Muscle of back (tissue), 11 donors: ENCODE data around the gene RBCK1. TPM values are rescaled to one million over a fixed set of nuclear protein-coding genes. Genes with fewer than 3 reads are reported as not detected.

Experiments used
- DNase-seq, 3 donors: peaks; one replicate each; pipeline versions ENCODE4 v3.0.0 to v3.0.0-alpha.2; 2013
- polyA plus RNA-seq, 10 donors: library from polyadenylated mRNA; unstranded; fragments of 120-200 nt; gene quantifications; one replicate each; pipeline ENCODE4 v1.2.1, GENCODE V29; 2013; ENCODE audit not compliant: insufficient read length in 10 of 10

The RBCK1 gene
- polyA plus RNA-seq, 10 donors: 38.9 to 72.6 (median 50.2) TPM

DNA sequence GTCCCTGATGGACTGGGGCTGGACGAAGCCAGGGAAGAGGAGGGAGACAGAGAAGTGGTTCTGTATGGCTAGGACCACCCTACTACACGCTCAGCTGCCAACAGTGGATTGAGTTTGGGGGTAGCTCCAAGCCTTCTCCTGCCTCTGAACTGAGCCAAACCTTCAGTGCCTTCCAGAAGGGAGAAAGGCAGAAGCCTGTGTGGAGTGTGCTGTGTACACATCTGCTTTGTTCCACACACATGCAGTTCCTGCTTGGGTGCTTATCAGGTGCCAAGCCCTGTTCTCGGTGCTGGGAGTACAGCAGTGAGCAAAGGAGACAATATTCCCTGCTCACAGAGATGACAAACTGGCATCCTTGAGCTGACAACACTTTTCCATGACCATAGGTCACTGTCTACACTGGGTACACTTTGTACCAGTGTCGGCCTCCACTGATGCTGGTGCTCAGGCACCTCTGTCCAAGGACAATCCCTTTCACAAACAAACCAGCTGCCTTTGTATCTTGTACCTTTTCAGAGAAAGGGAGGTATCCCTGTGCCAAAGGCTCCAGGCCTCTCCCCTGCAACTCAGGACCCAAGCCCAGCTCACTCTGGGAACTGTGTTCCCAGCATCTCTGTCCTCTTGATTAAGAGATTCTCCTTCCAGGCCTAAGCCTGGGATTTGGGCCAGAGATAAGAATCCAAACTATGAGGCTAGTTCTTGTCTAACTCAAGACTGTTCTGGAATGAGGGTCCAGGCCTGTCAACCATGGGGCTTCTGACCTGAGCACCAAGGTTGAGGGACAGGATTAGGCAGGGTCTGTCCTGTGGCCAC is 11.3 kb upstream of the RBCK1 start:
- no peak for DNase-seq

DNA sequence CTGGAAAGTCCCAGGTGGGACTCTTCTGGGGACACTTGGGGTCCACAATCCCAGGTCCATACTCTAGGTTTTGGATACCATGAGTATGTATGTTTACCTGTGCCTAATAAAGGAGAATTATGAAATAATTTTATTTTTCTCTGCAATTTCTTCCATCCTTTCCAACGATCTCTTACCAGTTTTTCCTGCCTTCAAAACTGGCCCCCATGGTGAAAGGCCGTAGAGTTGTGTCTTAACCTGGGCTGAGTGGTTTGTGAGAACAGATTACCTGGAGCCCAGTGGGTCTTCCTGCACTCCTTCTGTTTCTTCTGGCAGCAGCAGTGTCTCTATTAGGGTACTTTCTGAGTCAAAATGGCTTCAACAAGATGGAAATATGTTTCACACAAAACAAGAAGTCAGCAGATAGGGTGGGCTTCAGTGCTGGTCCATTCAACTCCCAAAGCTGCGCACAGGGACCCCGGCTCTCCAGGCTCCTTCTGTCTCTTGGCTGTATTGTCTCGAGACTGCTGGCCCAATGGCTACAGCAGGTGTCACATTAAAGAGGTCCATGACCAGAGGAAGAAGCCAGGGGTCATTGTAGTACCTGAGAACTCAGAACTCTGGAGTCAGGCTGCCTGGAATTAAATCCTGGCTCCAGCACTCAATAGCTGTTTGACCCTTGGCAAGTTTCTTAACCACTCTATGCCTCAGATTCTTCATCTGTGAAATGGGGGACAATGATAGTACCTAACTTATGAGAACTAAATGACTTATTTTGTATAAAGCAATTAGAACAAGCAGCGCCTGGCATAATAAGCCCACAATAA is 10.5 kb upstream of the RBCK1 start:
- DNase-seq: no peak

DNA sequence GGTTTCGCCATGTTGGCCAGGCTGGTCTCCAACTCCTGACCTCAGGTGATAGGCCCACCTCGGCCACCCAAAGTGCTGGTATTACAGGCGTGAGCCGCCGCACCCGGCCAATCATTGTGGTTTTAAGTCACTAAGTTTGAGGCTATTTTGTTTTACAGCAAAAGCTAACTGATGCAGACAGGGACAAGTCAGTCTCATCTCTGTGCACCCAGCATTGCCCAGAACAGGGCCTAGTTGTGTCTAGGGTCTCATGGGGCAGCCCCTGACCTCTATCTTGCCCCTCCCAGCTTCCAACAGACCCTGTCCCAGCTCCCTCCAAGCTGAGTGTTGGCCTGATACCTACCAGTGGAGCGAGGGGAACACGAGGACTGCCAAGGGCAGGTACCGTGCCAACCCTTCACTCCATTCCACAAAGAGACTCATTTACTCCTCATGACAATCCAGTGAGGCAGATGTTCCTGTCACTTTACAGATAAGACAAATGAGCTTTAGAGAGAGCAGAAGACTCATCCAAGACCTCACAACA is 8.9 kb upstream of the RBCK1 start:
- DNase-seq: no peak

DNA sequence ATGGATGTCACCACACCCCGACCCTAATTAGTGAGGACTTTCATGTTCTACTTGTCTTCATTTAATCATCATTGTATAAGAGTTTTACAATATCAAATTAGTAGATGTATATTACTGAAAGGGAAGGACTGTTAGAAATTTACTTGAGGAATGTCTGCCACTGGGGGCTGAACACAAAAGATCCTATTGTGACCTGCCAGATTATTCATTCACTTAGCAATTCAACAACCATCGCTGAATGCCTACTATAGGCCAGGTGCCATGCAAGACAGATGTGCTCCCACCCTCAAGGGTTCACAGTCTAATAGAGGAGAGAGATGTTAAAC is 8.0 kb upstream of the RBCK1 start:
- DNase-seq: no peak

DNA sequence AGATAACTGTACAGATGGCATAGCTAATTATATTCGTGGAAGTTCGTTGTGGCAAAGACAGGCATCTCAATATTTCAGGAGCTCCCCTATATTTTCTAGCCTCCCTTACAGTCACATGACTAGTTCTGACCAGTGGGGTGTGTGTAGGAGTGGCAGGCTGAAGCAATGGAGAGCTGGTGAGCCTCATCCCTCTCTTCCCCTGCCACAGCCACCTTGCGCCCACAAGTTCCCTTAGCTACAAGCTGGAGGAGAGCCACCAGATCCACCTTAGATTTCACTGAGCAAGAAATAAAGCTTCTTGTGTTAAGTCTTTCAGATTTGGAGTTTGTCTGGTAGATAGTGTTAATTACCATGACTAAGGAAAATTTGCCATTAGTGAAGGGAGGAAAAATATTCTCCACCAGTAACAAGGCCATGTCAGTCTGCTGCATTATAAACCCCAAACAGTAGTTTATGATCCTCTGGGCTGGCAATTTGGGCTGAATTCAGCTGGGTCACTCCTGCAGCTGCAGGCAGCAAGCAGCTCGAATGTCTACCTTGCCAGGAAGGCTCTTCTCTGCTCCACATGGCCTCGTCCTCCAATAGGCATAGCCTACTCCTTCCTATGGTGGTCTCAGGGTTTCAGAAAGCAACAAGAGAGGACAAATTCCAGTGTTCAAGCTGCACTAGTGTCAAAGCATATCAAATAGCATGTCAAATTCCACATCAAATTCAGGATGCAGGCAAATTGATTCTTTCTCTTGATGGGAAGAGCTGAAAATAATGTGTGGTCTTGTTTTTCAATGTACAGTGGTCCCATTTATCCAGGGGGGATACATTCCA is 7.4 kb upstream of the RBCK1 start:
- DNase-seq: no peak

DNA sequence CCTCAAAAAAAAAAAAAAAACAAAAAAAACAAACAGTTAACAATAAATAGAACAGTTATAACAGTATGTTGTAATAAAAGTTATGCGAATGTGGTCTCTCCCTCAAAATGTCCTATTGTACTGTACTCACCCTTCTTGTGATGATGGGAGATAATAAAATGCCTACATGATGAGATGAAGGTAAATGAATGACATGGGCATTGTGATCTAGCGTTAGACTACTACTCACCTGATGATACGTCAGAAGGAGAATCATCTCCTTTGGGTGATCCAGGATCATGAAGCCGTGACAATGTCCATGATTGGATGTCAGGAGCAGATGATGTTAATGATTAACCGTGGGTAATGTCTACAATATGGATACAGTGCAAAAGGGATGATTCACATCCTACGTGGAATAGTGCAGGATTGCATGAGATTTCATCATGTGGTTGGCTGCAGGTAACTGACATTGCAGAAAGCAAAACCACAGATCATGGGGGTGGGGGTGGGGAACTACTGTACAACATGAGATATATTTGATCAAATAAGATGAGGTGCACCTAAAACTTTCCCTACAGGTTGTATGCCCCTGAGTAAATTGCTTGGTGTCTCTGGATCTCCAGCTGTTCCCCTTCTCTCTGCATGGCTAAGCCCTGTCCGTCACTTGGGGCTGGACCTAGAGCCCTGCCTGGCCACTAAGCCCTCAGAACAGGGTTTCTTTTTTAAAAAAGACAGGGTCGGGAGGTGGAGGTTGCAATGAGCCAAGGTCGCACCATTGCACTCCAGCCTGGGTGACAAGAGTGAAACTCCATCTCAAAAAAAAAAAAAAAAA is 6.2 kb upstream of the RBCK1 start:
- peak in 1 of 3 donors; percentile 67 for DNase-seq

DNA sequence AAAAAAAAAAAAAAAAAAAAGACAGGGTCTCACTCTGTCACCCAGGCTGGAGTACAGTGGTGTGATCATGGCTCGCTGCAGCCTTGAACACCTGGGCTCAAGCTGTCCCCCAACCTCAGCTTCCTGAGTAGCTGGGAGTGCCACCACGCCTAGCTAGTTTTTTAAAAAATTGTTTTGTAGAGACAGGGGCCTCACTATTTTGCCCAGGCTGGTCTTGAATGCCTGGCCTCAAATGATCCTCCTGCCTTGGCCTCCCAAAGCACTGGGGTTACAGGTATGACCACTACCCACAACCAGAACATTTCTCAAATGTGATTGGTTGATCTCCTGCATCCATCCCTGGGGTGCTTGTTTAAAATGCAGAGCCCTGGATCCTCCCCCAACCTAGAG is 5.6 kb upstream of the RBCK1 start:
- no peak for DNase-seq

DNA sequence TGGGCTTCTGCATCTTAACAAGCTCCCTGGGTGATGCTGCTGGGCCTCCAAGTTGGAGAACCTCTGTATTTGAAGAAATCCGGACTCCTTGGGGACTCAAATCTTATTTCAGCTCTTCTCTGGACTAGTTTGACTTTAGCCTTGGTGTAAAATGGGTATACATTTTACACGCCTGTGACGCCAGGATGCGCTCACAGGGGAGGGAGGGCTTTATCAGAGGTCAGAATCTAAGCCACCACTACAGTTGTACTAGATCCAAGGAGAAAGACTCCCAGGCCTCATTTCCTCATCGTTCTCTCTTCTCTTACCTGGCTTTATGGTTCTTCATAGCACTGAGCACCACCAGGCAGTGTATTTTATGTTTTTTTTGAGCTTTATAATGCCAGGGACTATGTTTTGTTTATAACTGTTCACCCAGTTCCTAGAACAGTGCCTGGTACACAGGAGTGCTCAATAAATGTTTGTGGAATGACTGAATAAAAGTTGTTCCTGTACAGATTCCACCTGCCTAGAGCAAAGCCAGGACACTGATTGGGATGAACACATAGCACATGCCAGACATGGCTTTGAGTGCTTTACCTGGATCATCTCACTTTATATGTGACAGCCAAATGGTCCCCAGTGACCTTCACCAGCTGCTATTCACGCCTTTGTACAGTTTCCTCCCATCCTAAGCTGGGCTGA is 5.1 kb upstream of the RBCK1 start:
- no peak for DNase-seq

DNA sequence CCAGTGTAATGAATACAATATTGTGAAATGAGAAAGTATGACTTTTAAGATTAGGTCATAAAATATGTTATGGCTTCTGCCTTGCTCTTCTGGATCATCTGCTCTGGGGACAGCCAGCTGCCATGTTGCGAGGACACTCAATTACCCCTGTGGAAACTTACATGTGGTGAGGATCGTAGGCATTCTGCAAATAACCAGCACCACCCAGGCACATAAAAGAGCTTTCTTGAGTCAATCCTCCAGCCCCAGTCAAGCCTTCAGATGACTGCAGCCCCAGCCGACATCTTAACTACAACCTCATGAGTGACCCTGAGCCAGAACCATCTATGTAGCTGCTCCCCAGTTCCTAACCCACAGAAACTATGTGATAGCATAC is 4.5 kb upstream of the RBCK1 start:
- DNase-seq: no peak

DNA sequence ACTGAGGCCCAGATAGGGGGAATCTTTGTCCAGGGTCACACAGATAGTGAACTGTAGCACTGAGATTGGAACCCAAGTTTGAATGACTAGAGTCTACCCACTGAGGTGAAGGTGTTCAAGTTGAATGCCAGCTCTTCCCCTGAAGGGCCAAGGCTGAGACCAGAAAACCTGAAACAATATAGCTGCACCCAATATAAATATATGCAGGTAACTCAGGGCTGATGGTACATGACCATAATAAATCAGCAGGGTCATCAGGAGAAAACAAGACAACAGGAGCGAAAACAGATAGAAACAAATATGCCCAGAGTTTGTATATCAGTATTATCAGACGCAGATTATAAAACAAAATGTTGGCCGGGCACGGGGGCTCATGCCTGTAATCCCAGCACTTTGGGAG is 4.0 kb upstream of the RBCK1 start:
- DNase-seq: no peak

DNA sequence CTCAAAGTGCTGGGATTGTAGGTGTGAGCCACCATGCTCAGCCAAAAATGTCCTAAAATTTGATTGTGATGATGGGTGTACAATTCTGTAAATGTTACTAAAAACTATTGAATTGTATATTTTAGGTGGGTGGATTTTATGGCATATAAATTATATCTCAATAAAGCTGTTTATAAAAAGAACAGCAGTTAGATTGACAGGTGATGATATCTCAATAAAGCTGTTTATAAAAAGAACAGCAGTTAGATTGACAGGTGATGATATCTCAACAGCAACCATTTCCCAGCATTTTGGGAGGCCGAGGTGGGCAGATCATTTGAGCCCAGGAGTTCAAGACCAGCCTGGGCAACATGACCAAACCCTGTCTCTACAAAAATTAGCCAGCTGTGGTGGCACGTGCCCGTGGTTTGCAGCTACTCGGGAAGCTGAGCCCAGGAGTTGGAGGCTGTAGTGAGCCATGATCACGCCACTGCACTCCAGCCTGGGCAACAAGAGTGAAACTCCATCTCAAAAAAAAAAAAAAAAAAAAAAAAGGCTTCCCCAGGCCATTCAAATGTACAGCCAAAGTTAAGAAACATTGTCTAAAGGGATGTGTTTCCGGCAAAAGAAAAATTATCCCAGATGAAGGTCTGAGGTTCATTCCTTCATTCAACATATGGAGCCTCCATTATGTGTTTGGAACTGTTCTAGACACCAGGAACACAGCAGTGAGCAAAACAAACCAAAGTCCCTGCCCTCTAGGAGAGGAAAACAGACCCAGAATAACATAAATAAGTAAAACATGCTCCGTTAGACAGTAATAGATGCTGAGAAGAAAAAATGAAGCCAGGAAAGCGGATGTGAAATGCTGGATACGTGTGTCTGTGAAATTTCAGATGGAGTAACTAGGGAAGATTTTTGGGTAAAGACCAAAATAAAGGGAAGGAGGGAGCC is 1.6 kb upstream of the RBCK1 start:
- DNase-seq: no peak

DNA sequence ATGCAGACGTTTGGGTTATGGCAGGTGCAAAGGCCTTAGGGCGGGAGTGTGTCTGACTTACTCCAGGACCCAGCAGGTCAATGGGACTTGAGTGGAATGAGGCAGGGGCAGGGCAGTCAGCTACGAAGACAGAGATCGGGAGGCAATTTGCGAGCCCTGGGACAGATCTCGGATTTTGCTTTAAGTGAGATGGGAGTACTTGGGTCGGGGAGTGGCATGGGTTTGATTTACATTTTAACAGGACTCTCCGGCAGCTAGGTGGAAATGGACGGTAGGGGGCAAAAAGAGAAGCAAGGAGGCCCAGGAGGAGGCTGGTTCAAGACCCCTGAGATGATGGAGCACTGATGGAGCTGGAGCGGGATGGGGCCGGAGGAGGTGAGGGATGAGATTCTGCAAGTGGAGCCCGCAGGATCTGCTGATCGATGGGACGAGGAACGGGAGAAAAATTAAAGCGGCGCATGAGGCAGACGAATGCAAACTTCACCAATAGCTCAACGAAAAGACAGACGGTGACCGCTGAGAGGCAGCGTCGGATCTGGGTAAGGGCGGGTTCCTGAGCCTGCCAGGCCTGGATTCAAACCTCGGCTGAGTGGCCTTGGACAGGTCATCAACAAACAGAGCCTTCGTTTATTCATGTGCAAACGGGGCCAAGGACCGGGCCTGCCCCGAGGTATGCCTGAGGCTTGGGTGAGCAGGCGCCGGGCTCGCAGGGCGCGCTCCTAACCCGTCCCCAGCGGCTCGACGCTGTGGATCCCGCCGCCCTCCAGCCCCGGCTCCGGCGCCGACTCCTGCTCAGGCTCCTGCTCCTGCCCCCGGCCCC is 756 bp upstream of the RBCK1 start:
- DNase-seq: peak; percentile 67 to 95 (median 77)

DNA sequence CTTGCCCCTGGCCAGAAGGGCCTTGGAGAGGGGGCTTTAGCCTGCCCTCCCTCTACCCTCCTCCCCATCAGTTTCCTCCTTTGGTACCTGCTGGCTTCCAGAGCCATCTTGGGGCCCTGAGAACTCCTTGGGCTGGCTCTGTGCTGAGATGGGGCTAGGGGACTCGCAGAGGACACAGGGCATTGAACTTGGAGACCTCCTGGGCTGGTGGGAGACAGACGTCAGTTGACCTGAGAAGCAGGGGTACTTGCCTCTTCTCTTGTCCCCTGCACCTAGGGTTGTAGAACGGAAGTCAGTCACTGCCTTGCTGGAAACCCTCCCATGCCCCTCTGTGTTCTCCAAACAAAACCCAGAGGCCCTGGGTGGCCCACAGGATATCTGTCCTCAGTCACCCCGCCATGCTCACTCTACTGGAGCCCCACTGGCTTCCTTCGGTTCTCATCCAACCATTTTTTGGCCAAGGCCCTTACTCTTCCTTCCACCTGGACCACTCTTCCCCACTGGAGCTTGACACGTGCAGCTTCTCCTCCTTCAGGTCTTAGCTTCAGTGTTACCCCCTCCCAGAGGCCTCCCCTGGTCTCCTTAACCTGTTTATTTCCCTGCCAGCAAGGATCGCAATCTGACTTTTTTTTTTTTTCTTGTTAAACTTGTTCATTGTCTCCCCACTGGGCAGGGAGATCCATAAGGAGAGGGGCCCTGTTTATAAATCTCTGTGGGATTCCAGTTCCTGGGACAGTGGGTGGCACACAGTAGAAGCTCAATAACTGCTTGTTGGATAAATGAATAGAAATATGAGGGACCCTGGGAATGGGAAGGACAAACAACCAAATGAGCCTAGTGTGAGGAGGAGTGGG is 971 bp downstream of the RBCK1 start:
- no peak for DNase-seq

DNA sequence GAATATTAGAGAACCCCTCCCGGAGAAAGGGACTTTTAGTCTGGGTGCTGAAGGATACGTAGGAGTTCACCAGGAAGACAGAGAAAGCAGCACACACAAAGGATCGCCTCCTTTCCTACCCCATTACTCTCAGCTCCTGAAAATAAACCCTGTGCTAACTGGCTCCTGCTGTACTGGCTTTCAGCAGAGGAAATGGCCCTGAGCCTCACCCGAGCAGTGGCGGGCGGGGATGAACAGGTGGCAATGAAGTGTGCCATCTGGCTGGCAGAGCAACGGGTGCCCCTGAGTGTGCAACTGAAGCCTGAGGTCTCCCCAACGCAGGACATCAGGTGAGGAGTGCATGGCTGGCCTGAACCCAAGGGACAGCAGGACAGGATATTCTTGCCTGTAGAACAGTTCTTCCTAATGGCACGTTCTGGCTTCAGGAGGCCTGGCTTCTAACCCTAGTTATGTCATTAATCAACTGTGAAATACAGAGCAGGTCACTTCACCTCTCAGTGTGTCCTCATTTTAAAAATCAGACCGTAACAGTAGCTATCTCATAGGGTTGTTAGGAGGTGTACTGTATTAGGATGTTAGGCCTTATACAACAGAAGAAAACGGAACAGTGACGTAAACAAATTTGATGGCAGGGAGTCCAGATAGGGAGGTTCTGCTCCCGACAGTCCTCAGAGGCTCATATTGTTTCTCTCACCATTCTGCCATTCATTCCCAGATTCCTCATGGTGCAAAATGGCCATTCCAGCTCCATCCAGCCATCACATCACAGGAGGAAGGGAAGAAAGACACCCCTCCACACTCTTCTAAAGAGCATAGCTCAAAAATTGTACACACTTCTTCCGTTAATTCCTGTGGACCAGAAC is 1.8 kb downstream of the RBCK1 start:
- DNase-seq: peak in 1 of 3 donors; percentile 12

DNA sequence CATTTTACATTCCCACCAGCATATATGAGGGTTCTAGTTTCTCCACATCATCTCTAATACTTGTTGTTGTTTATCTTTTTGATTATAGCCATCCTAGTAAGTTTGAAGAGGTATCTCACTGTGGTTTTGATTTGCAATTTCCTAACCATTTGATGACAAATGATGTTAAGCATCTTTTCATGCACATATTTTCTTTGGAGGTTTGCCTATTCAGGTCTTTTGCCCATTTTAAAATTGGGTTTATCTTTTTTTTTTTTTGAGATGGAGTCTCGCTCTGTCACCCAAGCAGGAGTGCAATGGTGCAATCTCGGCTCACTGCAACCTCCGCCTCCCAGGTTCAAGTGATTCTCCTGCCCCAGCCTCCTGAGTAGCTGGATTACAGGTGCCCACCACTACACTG is 4.0 kb downstream of the RBCK1 start:
- no peak for DNase-seq

DNA sequence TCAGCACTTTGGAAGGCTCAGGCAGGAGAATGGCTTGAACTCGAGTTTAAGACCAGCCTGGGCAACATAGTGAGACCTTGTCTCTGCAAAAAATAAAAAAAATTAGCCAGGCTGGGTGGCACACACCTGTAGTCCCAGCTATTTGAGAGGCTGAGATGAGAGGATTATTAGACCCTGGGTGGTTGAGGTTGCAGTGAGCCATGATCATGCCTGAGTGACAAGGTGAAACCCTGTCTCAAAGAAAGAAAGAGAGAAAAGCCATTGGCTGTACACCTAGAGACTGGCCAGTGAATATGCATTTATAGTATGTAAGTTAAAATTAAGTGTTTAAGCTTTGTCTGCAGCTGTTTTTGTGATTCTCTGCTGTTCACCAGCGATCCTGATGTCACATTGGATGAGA is 6.1 kb downstream of the RBCK1 start:
- no peak for DNase-seq

DNA sequence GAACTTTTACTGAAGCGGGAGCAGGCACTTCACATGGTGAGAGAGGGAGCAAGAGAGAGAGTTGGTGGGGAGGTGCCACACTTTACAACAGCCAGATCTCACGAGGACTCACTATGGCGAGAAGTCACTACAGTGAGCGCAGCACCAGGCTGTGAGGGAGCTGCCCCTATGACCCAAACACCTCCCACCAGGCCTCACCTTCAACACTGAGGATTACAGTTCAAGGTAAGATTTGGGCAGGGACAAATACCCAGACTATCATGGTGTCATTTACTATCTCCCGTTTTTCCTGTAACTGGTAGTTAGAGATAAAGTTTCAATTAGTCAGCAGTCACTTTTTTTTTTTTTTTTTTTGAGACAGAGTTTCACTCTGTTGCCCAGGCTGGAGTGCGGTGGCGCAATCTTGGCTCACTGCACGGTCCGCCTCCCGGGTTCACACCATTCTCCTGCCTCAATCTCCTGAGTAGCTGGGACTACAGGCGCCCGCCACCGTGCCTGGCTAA is 7.8 kb downstream of the RBCK1 start:
- no peak for DNase-seq
